ENCODE results near the gene GALK1. TPM values are rescaled to one million over a fixed set of nuclear protein-coding genes. Genes with fewer than 3 reads are reported as not detected.

Gene GALK1
- total RNA-seq, 4 donors from 2014 or later: 20.6 to 31.0 (median 28.9) TPM

- no peak overlapping the region for H3K4me3 ChIP-seq (ENCODE audit: low read depth, poor library complexity, severe bottlenecking)
- intact Hi-C loops (cut with DNase I; ENCODE audit: low total_unique reads): no loop called here
- WGBS, 2 donors: 79 to 90% methylated on average over 22 to 38 of the region's 41 CpGs
- no peak for DNase-seq (ENCODE audit: low spot score in 2 of 2)
- TF ChIP-seq CTCF (IDR thresholded peaks at IDR 0.05): no peak
- no peak for TF ChIP-seq POLR2A (IDR thresholded peaks at IDR 0.05)
Observed at GRCh38 chr17:75758131-75758905, 6.7 kb downstream of the GALK1 start.

GRCh38 chr17:75757086-75757681, 7.8 kb downstream of the GALK1 start:
- no peak for TF ChIP-seq POLR2A (IDR thresholded peaks at IDR 0.05)
- no peak for TF ChIP-seq CTCF (IDR thresholded peaks at IDR 0.05)
- H3K4me3 ChIP-seq (ENCODE audit: low read depth, poor library complexity, severe bottlenecking): no peak overlapping the region
- 85 to 89% methylated on average over 21 of the region's 21 CpGs for WGBS, 2 donors
- no peak for DNase-seq (ENCODE audit: low spot score in 2 of 2)
- intact Hi-C loops (cut with DNase I; ENCODE audit: low total_unique reads): no loop called here

- WGBS, 2 donors: 67 to 83% methylated on average over 11 to 26 of the region's 29 CpGs
- intact Hi-C loops (cut with DNase I; ENCODE audit: low total_unique reads): no loop called here
- TF ChIP-seq CTCF (IDR thresholded peaks at IDR 0.05) (no peak), POLR2A (IDR thresholded peaks at IDR 0.05) (no peak)
- no peak overlapping the region for H3K4me3 ChIP-seq (ENCODE audit: low read depth, poor library complexity, severe bottlenecking)
- no peak for DNase-seq (ENCODE audit: low spot score in 2 of 2)
Observed at GRCh38 chr17:75756451-75757085, 8.4 kb downstream of the GALK1 start.

- intact Hi-C loops (cut with DNase I; ENCODE audit: low total_unique reads): no loop called here
- H3K4me3 ChIP-seq (ENCODE audit: low read depth, poor library complexity, severe bottlenecking): no peak overlapping the region
- no peak for DNase-seq (ENCODE audit: low spot score in 2 of 2)
- TF ChIP-seq POLR2A (IDR thresholded peaks at IDR 0.05): no peak
- no peak for TF ChIP-seq CTCF (IDR thresholded peaks at IDR 0.05)
- WGBS, 2 donors: 88 to 92% methylated on average over 2 of the region's 2 CpGs
Observed at GRCh38 chr17:75755990-75756389, 9.0 kb downstream of the GALK1 start.

- TF ChIP-seq CTCF (IDR thresholded peaks at IDR 0.05) (no peak), POLR2A (IDR thresholded peaks at IDR 0.05) (no peak)
- no peak for DNase-seq (ENCODE audit: low spot score in 2 of 2)
- intact Hi-C loops (cut with DNase I; ENCODE audit: low total_unique reads): no loop called here
- WGBS, 2 donors: 62 to 71% methylated on average over 14 to 17 of the region's 20 CpGs
- H3K4me3 ChIP-seq (ENCODE audit: low read depth, poor library complexity, severe bottlenecking): no peak overlapping the region
Observed at GRCh38 chr17:75755205-75755901, 9.6 kb downstream of the GALK1 start.

Data from lower leg skin (tissue), 4 donors.